ENCODE measurements around the gene PRKG1. TPM values are rescaled to one million over a fixed set of nuclear protein-coding genes. Genes with fewer than 3 reads are reported as not detected.

PRKG1 gene
- total RNA-seq, 4 donors from 2014 or later = 0.63 to 4.3 (median 2.1) TPM

GRCh38 chr10:51786684-51787035 lies 712.4 kb downstream of the PRKG1 start:
- H3K4me3 ChIP-seq (ENCODE audit: low read depth, poor library complexity, severe bottlenecking) = no peak overlapping the region
- WGBS, 2 donors = 92 to 93% methylated on average over 1 of the region's 1 CpG

GRCh38 chr10:51788273-51788672 lies 714.0 kb downstream of the PRKG1 start:
- TF ChIP-seq POLR2A (IDR thresholded peaks at IDR 0.05) (no peak), CTCF (IDR thresholded peaks at IDR 0.05) (no peak)
- H3K4me3 ChIP-seq (ENCODE audit: low read depth, poor library complexity, severe bottlenecking) = no peak overlapping the region
- intact Hi-C loops (cut with DNase I; ENCODE audit: low total_unique reads) = no loop called here
- DNase-seq (ENCODE audit: low spot score in 2 of 2) = no peak
- 54 to 59% methylated on average over 3 of the region's 3 CpGs for WGBS, 2 donors

More at GRCh38 chr10:51786684-51787035, 712.4 kb downstream of the PRKG1 start:
- intact Hi-C loops (cut with DNase I; ENCODE audit: low total_unique reads) = no loop called here
- no peak for DNase-seq (ENCODE audit: low spot score in 2 of 2)
- no peak for TF ChIP-seq CTCF (IDR thresholded peaks at IDR 0.05)
- TF ChIP-seq POLR2A (IDR thresholded peaks at IDR 0.05) = no peak

- WGBS, 2 donors = 69 to 71% methylated on average over 1 of the region's 1 CpG
- intact Hi-C loops (cut with DNase I; ENCODE audit: low total_unique reads) = no loop called here
- TF ChIP-seq POLR2A (IDR thresholded peaks at IDR 0.05) = no peak
- no peak for TF ChIP-seq CTCF (IDR thresholded peaks at IDR 0.05)
- H3K4me3 ChIP-seq (ENCODE audit: low read depth, poor library complexity, severe bottlenecking) = no peak overlapping the region
- no peak for DNase-seq (ENCODE audit: low spot score in 2 of 2)
Measured at GRCh38 chr10:51789118-51789517, 714.8 kb downstream of the PRKG1 start.

- no peak for TF ChIP-seq CTCF (IDR thresholded peaks at IDR 0.05)
- TF ChIP-seq POLR2A (IDR thresholded peaks at IDR 0.05) = no peak
- 32 to 39% methylated on average over 4 of the region's 4 CpGs for WGBS, 2 donors
- H3K4me3 ChIP-seq (ENCODE audit: low read depth, poor library complexity, severe bottlenecking) = no peak overlapping the region
- no peak for DNase-seq (ENCODE audit: low spot score in 2 of 2)
- intact Hi-C loops (cut with DNase I; ENCODE audit: low total_unique reads) = no loop called here
Measured at GRCh38 chr10:51789903-51790302, 715.6 kb downstream of the PRKG1 start.

- intact Hi-C loops (cut with DNase I; ENCODE audit: low total_unique reads) = no loop called here
- no peak for DNase-seq (ENCODE audit: low spot score in 2 of 2)
- no peak overlapping the region for H3K4me3 ChIP-seq (ENCODE audit: low read depth, poor library complexity, severe bottlenecking)
- TF ChIP-seq CTCF (IDR thresholded peaks at IDR 0.05) (no peak), POLR2A (IDR thresholded peaks at IDR 0.05) (no peak)
Measured at GRCh38 chr10:51792678-51793077, 718.4 kb downstream of the PRKG1 start.

GRCh38 chr10:51800121-51800520 lies 725.8 kb downstream of the PRKG1 start:
- no peak overlapping the region for H3K4me3 ChIP-seq (ENCODE audit: low read depth, poor library complexity, severe bottlenecking)
- intact Hi-C loops (cut with DNase I; ENCODE audit: low total_unique reads) = no loop called here
- DNase-seq (ENCODE audit: low spot score in 2 of 2) = no peak
- TF ChIP-seq POLR2A (IDR thresholded peaks at IDR 0.05) (no peak), CTCF (IDR thresholded peaks at IDR 0.05) (no peak)
- WGBS, 2 donors = 78 to 80% methylated on average over 3 of the region's 3 CpGs
